ENCODE measurements around the gene ITGB6.

Gene ITGB6

GRCh38 chr2:160097326-160097725 is 102.7 kb downstream of the ITGB6 start:
- no peak overlapping the region for H3K4me2 ChIP-seq (ENCODE audit: low read length)
- TF ChIP-seq EZH2 (IDR thresholded peaks at IDR 0.05; ENCODE audit: borderline replicate concordance, low read length) (no peak), CTCF (IDR thresholded peaks at IDR 0.05; ENCODE audit: low read length) (no peak)
- H3K36me3 ChIP-seq (ENCODE audit: insufficient read depth, low read length): no peaks in the 10 kb centered on the region
- no peak overlapping the region for H3K27ac ChIP-seq (ENCODE audit: low read depth, low read length, poor library complexity, severe bottlenecking)
- no peaks in the 10 kb centered on the region for H4K20me1 ChIP-seq (ENCODE audit: insufficient read depth, low read length)
- H3K9me3 ChIP-seq (ENCODE audit: low read length): no peaks in the 10 kb centered on the region
- H3K4me3 ChIP-seq (ENCODE audit: low read depth, low read length, poor library complexity, severe bottlenecking): no peak overlapping the region
- no peak overlapping the region for H3K9ac ChIP-seq (ENCODE audit: low read length)
- H3K27me3 ChIP-seq (ENCODE audit: insufficient read depth, low read length): no peaks in the 10 kb centered on the region
- no peaks in the 10 kb centered on the region for H3K79me2 ChIP-seq (ENCODE audit: insufficient read depth, low read length)
- H3F3A ChIP-seq (ENCODE audit: insufficient read depth, low read length): no peaks in the 10 kb centered on the region
- no peak overlapping the region for H2AFZ ChIP-seq (ENCODE audit: low read length)
- H3K4me1 ChIP-seq (ENCODE audit: insufficient read depth, low read length, severe bottlenecking): no peaks in the 10 kb centered on the region
- no peaks in the 10 kb centered on the region for H3K9me2 ChIP-seq (ENCODE audit: low read depth, low read length)

- H3K36me3 ChIP-seq (ENCODE audit: insufficient read depth, low read length): no peaks in the 10 kb centered on the region
- no peaks in the 10 kb centered on the region for H3F3A ChIP-seq (ENCODE audit: insufficient read depth, low read length)
- H3K27ac ChIP-seq (ENCODE audit: low read depth, low read length, poor library complexity, severe bottlenecking): no peak overlapping the region
- H3K9me2 ChIP-seq (ENCODE audit: low read depth, low read length): no peaks in the 10 kb centered on the region
- H3K4me3 ChIP-seq (ENCODE audit: low read depth, low read length, poor library complexity, severe bottlenecking): no peak overlapping the region
- H3K79me2 ChIP-seq (ENCODE audit: insufficient read depth, low read length): no peaks in the 10 kb centered on the region
- H3K4me2 ChIP-seq (ENCODE audit: low read length): no peak overlapping the region
- TF ChIP-seq CTCF (IDR thresholded peaks at IDR 0.05; ENCODE audit: low read length) (no peak), EZH2 (IDR thresholded peaks at IDR 0.05; ENCODE audit: borderline replicate concordance, low read length) (no peak)
- no peak overlapping the region for H2AFZ ChIP-seq (ENCODE audit: low read length)
- H3K4me1 ChIP-seq (ENCODE audit: insufficient read depth, low read length, severe bottlenecking): no peaks in the 10 kb centered on the region
- no peaks in the 10 kb centered on the region for H4K20me1 ChIP-seq (ENCODE audit: insufficient read depth, low read length)
- no peak overlapping the region for H3K9ac ChIP-seq (ENCODE audit: low read length)
- H3K9me3 ChIP-seq (ENCODE audit: low read length): no peaks in the 10 kb centered on the region
- H3K27me3 ChIP-seq (ENCODE audit: insufficient read depth, low read length): no peaks in the 10 kb centered on the region
Measured at GRCh38 chr2:160096409-160096808, 103.7 kb downstream of the ITGB6 start.

DNA sequence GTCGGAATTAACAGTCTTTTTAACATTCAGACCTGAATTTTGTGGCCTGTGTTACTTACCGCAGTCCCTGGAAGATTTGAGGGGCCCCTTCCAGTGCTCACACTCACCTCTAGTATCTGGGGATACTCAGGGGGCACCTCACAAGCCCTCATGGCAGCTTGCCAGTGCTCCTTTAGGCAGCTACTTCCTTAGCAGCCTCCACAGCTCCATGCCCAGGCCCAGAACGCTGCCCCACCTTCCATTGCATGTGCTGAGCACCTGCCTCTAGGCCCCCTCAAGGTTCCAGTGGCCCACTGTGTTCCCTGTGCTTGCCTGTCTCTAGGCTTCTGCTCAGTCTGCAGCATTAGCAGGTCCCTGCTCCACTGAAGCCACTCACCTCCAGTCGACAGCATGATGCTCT is 107.6 kb downstream of the ITGB6 start:
- H3K9ac ChIP-seq (ENCODE audit: low read length): no peak overlapping the region
- no peaks in the 10 kb centered on the region for H3K9me2 ChIP-seq (ENCODE audit: low read depth, low read length)
- no peaks in the 10 kb centered on the region for H4K20me1 ChIP-seq (ENCODE audit: insufficient read depth, low read length)
- no peak overlapping the region for H3K4me3 ChIP-seq (ENCODE audit: low read depth, low read length, poor library complexity, severe bottlenecking)
- no peak overlapping the region for H3K27ac ChIP-seq (ENCODE audit: low read depth, low read length, poor library complexity, severe bottlenecking)
- no peaks in the 10 kb centered on the region for H3K36me3 ChIP-seq (ENCODE audit: insufficient read depth, low read length)
- no peak for TF ChIP-seq EZH2 (IDR thresholded peaks at IDR 0.05; ENCODE audit: borderline replicate concordance, low read length)
- no peak for TF ChIP-seq CTCF (IDR thresholded peaks at IDR 0.05; ENCODE audit: low read length)
- H3K4me1 ChIP-seq (ENCODE audit: insufficient read depth, low read length, severe bottlenecking): no peaks in the 10 kb centered on the region
- no peaks in the 10 kb centered on the region for H3F3A ChIP-seq (ENCODE audit: insufficient read depth, low read length)
- no peaks in the 10 kb centered on the region for H3K27me3 ChIP-seq (ENCODE audit: insufficient read depth, low read length)
- H3K4me2 ChIP-seq (ENCODE audit: low read length): no peak overlapping the region
- no peak overlapping the region for H2AFZ ChIP-seq (ENCODE audit: low read length)
- H3K9me3 ChIP-seq (ENCODE audit: low read length): no peaks in the 10 kb centered on the region; the same call in 1 of the 2 replicates
- H3K79me2 ChIP-seq (ENCODE audit: insufficient read depth, low read length): no peaks in the 10 kb centered on the region

Data from OCI-LY1 (cell line).